Hippocampal formation (tissue), 2 donors: ENCODE measurements around the gene UVRAG.

Experiments used
- DNase-seq, 2 donors: peaks; one replicate each; lab custom pipeline; 2025; lab: John Stamatoyannopoulos, UW

Gene UVRAG

GRCh38 chr11:75784085-75784478 lies 30.9 kb upstream of the UVRAG start:
- no peak for DNase-seq

- no peak for DNase-seq
These were observed 30.5 kb upstream of the UVRAG start for GRCh38 chr11:75784506-75784905.

- DNase-seq = no peak
These were observed 29.8 kb upstream of the UVRAG start for GRCh38 chr11:75785187-75785586.

- DNase-seq = no peak
These were observed 28.8 kb upstream of the UVRAG start for GRCh38 chr11:75786101-75786736.

GRCh38 chr11:75789521-75789920 lies 25.5 kb upstream of the UVRAG start:
- no peak for DNase-seq

- DNase-seq = no peak
These were observed 24.0 kb upstream of the UVRAG start for GRCh38 chr11:75790986-75791385.

- no peak for DNase-seq
These were observed 22.8 kb upstream of the UVRAG start for GRCh38 chr11:75792127-75792731.

GRCh38 chr11:75792997-75793800 lies 21.8 kb upstream of the UVRAG start:
- no peak for DNase-seq

GRCh38 chr11:75793966-75794365 lies 21.0 kb upstream of the UVRAG start:
- DNase-seq = no peak

GRCh38 chr11:75795276-75796090 lies 19.5 kb upstream of the UVRAG start:
- no peak for DNase-seq

GRCh38 chr11:75796091-75796435 lies 18.9 kb upstream of the UVRAG start:
- no peak for DNase-seq

- DNase-seq = no peak
These were observed 17.9 kb upstream of the UVRAG start for GRCh38 chr11:75797116-75797515.

GRCh38 chr11:75797792-75798191 lies 17.2 kb upstream of the UVRAG start:
- DNase-seq = no peak

- no peak for DNase-seq
These were observed 14.8 kb upstream of the UVRAG start for GRCh38 chr11:75800136-75800675.

- DNase-seq = no peak
These were observed 14.2 kb upstream of the UVRAG start for GRCh38 chr11:75800728-75801361.

- DNase-seq = peak in 1 of 2 donors; percentile 24
These were observed 13.5 kb upstream of the UVRAG start for GRCh38 chr11:75801362-75802020.

- DNase-seq = no peak
These were observed 12.7 kb upstream of the UVRAG start for GRCh38 chr11:75802021-75802912.

- DNase-seq = peak; percentile 70 to 71
These were observed 11.8 kb upstream of the UVRAG start for GRCh38 chr11:75802913-75803820.

GRCh38 chr11:75809111-75809510 lies 5.9 kb upstream of the UVRAG start:
- DNase-seq = no peak
